ENCODE measurements around the gene ST6GAL1. TPM values are rescaled to one million over a fixed set of nuclear protein-coding genes. Genes with fewer than 3 reads are reported as not detected.

Gene ST6GAL1
- total and polyA plus RNA-seq, 12 donors, result 7.2 to 95.0 (median 55.4) TPM

GRCh38 chr3:187072511-187072910, 142.2 kb downstream of the ST6GAL1 start:
- intact Hi-C loops (cut with DNase I), result no loop called here
- Histone ChIP-seq H3K36me3 (replicated peaks in 1 of 2) (peaks cover 0 to 3% of the 10 kb centered on the region in 2 donors), H3K9me3 (replicated peaks in 1 of 3) (no peaks in the 10 kb centered on the region), H3K4me1 (replicated peaks in 1 of 2) (no peaks in the 10 kb centered on the region), H3K27me3 (no peaks in the 10 kb centered on the region), H3K27ac (no peak overlapping the region), H3K4me3 (no peak overlapping the region)
- WGBS, 4 donors, result 83 to 88% (median 87%) methylated on average over 5 of the region's 5 CpGs
- TF ChIP-seq CTCF (IDR thresholded peaks at IDR 0.05), result no peak
- no peak for TF ChIP-seq POLR2A (IDR thresholded peaks at IDR 0.05)
- no peak for DNase-seq

- no peaks in the 10 kb centered on the region for H3K27me3 ChIP-seq
- TF ChIP-seq POLR2A (IDR thresholded peaks at IDR 0.05) (no peak), CTCF (IDR thresholded peaks at IDR 0.05) (no peak)
- no peaks in the 10 kb centered on the region for H3K4me1 ChIP-seq (replicated peaks in 1 of 2)
- no peak overlapping the region for H3K4me3 ChIP-seq
- intact Hi-C loops (cut with DNase I), result no loop called here
- WGBS, 4 donors, result 80 to 93% (median 87%) methylated on average over 4 to 5 of the region's 5 CpGs
- DNase-seq, result no peak
- H3K9me3 ChIP-seq (replicated peaks in 1 of 3), result no peaks in the 10 kb centered on the region
- H3K27ac ChIP-seq, result no peak overlapping the region
- peaks cover 0 to 3% of the 10 kb centered on the region in 2 donors for H3K36me3 ChIP-seq (replicated peaks in 1 of 2)
Measured at GRCh38 chr3:187073581-187074098, 143.3 kb downstream of the ST6GAL1 start.

- no peak overlapping the region for H3K27ac ChIP-seq
- H3K4me3 ChIP-seq, result no peak overlapping the region
- TF ChIP-seq POLR2A (IDR thresholded peaks at IDR 0.05) (no peak), CTCF (IDR thresholded peaks at IDR 0.05) (no peak)
- H3K4me1 ChIP-seq (replicated peaks in 1 of 2), result no peaks in the 10 kb centered on the region
- H3K9me3 ChIP-seq (replicated peaks in 1 of 3), result no peaks in the 10 kb centered on the region
- intact Hi-C loops (cut with DNase I), result no loop called here
- no peak for DNase-seq
- no peaks in the 10 kb centered on the region for H3K27me3 ChIP-seq
- peaks cover 0 to 3% of the 10 kb centered on the region in 2 donors for H3K36me3 ChIP-seq (replicated peaks in 1 of 2)
Measured at GRCh38 chr3:187074846-187075245, 144.5 kb downstream of the ST6GAL1 start.

GRCh38 chr3:187076297-187076696, 146.0 kb downstream of the ST6GAL1 start:
- DNase-seq, result no peak
- H3K4me3 ChIP-seq, result no peak overlapping the region
- no peak overlapping the region for H3K27ac ChIP-seq
- WGBS, 4 donors, result 85 to 93% (median 90%) methylated on average over 6 of the region's 6 CpGs
- H3K4me1 ChIP-seq (replicated peaks in 1 of 2), result no peaks in the 10 kb centered on the region
- intact Hi-C loops (cut with DNase I), result no loop called here
- H3K27me3 ChIP-seq, result no peaks in the 10 kb centered on the region
- H3K9me3 ChIP-seq (replicated peaks in 1 of 3), result no peaks in the 10 kb centered on the region
- peaks cover 0 to 3% of the 10 kb centered on the region in 2 donors for H3K36me3 ChIP-seq (replicated peaks in 1 of 2)
- no peak for TF ChIP-seq CTCF (IDR thresholded peaks at IDR 0.05)
- TF ChIP-seq POLR2A (IDR thresholded peaks at IDR 0.05), result no peak
